ENCODE results near the gene AURKA. TPM values are rescaled to one million over a fixed set of nuclear protein-coding genes. Genes with fewer than 3 reads are reported as not detected.

The AURKA gene
- total RNA-seq = 100 to 1,000 TPM in 1 of 2 experiments, 10 to 100 TPM in 1; 97.5 to 100 TPM

- ATAC-seq = peak; percentile 92
- H3K4me3 Mint-ChIP-seq = no peak within 1 kb of the TSS
- peak; percentile 99 for DNase-seq
- peaks cover 31% of the 10 kb centered on the region for H3K4me1 Mint-ChIP-seq (ENCODE audit: low read depth)
- H3K36me3 Mint-ChIP-seq (ENCODE audit: low read depth) = peaks cover 65% of the 10 kb centered on the region
- TF ChIP-seq CTCF (IDR thresholded peaks at IDR 0.05) = no peak
- H3K9me3 Mint-ChIP-seq = no peaks in the 10 kb centered on the region
- intact Hi-C loops (cut with micrococcal nuclease) = loop anchor here (5.0 kb wide), 1 partner anchor 75 kb away; the partner anchor contains the start of gene RTF2
- ChIA-PET POLR2A (interaction anchor here (0.6 to 3.3 kb wide), 7 partner anchors 20 to 77 kb away, joined by 3 to 16 read pairs (median 4); partner anchors contain the start of genes CASS4, FAM210B and RTF2), CTCF (interaction anchor here (0.8 to 1.9 kb wide), 7 partner anchors 10 to 957 kb away, joined by 3 to 7 read pairs (median 3); partner anchors contain the start of gene CASS4)
- no peak within 1 kb of the TSS for H3K27ac Mint-ChIP-seq
- no peaks in the 10 kb centered on the region for H3K27me3 Mint-ChIP-seq
These were observed at the start of gene AURKA, which contains the start of gene CSTF1 for GRCh38 chr20:56392132-56392880. AURKA (minus strand) TSS chr20:56392215; CDS start chr20:56388197, 4,018 bp downstream. CSTF1 (plus strand) TSS chr20:56392645; CDS start chr20:56395553, 2,908 bp downstream.

- H3K27ac Mint-ChIP-seq = peak overlapping the region; percentile 96
- H3K9me3 Mint-ChIP-seq = no peaks in the 10 kb centered on the region
- POLR2A ChIA-PET = interaction anchor here (0.7 to 1.6 kb wide), 6 partner anchors 11 to 28 kb away, joined by 3 to 10 read pairs (median 3); partner anchors contain the start of gene RTF2
- peaks cover 14% of the 10 kb centered on the region for H3K36me3 Mint-ChIP-seq (ENCODE audit: low read depth)
- CTCF ChIA-PET = interaction anchor here (0.8 to 1.5 kb wide), 4 partner anchors 14 to 29 kb away, joined by 3 to 4 read pairs (median 4); no protein-coding TSS in a partner anchor
- H3K27me3 Mint-ChIP-seq = no peaks in the 10 kb centered on the region
- peak overlapping the region; percentile 56 for H3K4me3 Mint-ChIP-seq
- DNase-seq (peak; percentile 87), ATAC-seq (peak; percentile 60)
- H3K4me1 Mint-ChIP-seq (ENCODE audit: low read depth) = peaks cover 46% of the 10 kb centered on the region
- intact Hi-C loops (cut with micrococcal nuclease) = no loop called here
- no peak for TF ChIP-seq CTCF (IDR thresholded peaks at IDR 0.05)
These were observed 48.5 kb upstream of the AURKA start for GRCh38 chr20:56440346-56441007.

GRCh38 chr20:56439771-56440291 is 47.8 kb upstream of the AURKA start:
- Mint-ChIP-seq H3K27ac (peak overlapping the region; percentile 96), H3K4me3 (peak overlapping the region; percentile 56), H3K27me3 (no peaks in the 10 kb centered on the region), H3K36me3 (ENCODE audit: low read depth) (peaks cover 14% of the 10 kb centered on the region), H3K4me1 (ENCODE audit: low read depth) (peaks cover 49% of the 10 kb centered on the region), H3K9me3 (no peaks in the 10 kb centered on the region)
- ChIA-PET CTCF (interaction anchor here (0.8 to 1.5 kb wide), 4 partner anchors 15 to 29 kb away, joined by 3 to 4 read pairs (median 4); no protein-coding TSS in a partner anchor), POLR2A (interaction anchor here (0.7 to 1.6 kb wide), 7 partner anchors 11 to 29 kb away, joined by 3 to 10 read pairs (median 3); partner anchors contain the start of gene RTF2)
- DNase-seq (peak; percentile 64), ATAC-seq (peak; percentile 61)
- intact Hi-C loops (cut with micrococcal nuclease) = no loop called here
- TF ChIP-seq CTCF (IDR thresholded peaks at IDR 0.05) = no peak

GRCh38 chr20:56438284-56438683 is 46.3 kb upstream of the AURKA start:
- intact Hi-C loops (cut with micrococcal nuclease) = no loop called here
- no peaks in the 10 kb centered on the region for H3K9me3 Mint-ChIP-seq
- no peak for ATAC-seq
- H3K27ac Mint-ChIP-seq = peak overlapping the region; percentile 13
- ChIA-PET CTCF (no interaction called here), POLR2A (interaction anchor here (1.2 kb wide), 1 partner anchor 26 kb away, joined by 4 read pairs; the partner anchor contains the start of gene CASS4)
- no peaks in the 10 kb centered on the region for H3K27me3 Mint-ChIP-seq
- no peak for DNase-seq
- no peak for TF ChIP-seq CTCF (IDR thresholded peaks at IDR 0.05)
- H3K4me3 Mint-ChIP-seq = no peak overlapping the region
- H3K4me1 Mint-ChIP-seq (ENCODE audit: low read depth) = peaks cover 56% of the 10 kb centered on the region
- H3K36me3 Mint-ChIP-seq (ENCODE audit: low read depth) = peaks cover 19% of the 10 kb centered on the region
